H9 (cell line): ENCODE results near the gene SPOCK3. TPM values are rescaled to one million over a fixed set of nuclear protein-coding genes. Genes with fewer than 3 reads are reported as not detected.

Experiments used
- DNase-seq: peaks from one replicate; pipeline ENCODE4 v3.0.0-alpha.2; 2017
- H2AFZ ChIP-seq: one replicate; pipeline ENCODE4 v1.6.1; 2013; ENCODE audit warnings: mild to moderate bottlenecking, low read length, control low read depth, moderate library complexity
- H2AK5ac ChIP-seq: 2 replicates; pipeline ENCODE4 v1.6.1; 2013; ENCODE audit warnings: low read length, control low read depth, mixed read lengths; ENCODE audit not compliant: insufficient read length
- H2BK120ac ChIP-seq: one replicate; pipeline ENCODE4 v1.6.1; 2013; ENCODE audit warnings: low read depth, mild to moderate bottlenecking, low read length, control low read depth, inconsistent platforms; ENCODE audit not compliant: poor library complexity, severe bottlenecking
- H2BK12ac ChIP-seq: 2 replicates; pipeline ENCODE4 v1.6.1; 2013; ENCODE audit warnings: low read length, control low read depth, mixed read lengths, low read depth; ENCODE audit not compliant: insufficient read length
- H2BK15ac ChIP-seq: 2 replicates; pipeline ENCODE4 v1.6.1; 2013; ENCODE audit warnings: low read depth, low read length, control low read depth
- H2BK20ac ChIP-seq: one replicate; pipeline ENCODE4 v1.6.1; 2013; ENCODE audit warnings: low read depth, mild to moderate bottlenecking, low read length, control low read depth, inconsistent platforms; ENCODE audit not compliant: poor library complexity, severe bottlenecking
- H2BK5ac ChIP-seq: 2 replicates; pipeline ENCODE4 v1.6.1; 2013; ENCODE audit warnings: low read length, control low read depth, mixed read lengths; ENCODE audit not compliant: insufficient read length
- H3K14ac ChIP-seq: 2 replicates; pipeline ENCODE4 v1.6.1; 2013; ENCODE audit warnings: low read length, control low read depth; ENCODE audit not compliant: insufficient read depth
- H3K18ac ChIP-seq: 2 replicates; pipeline ENCODE4 v1.6.1; 2013; ENCODE audit warnings: low read depth, mild to moderate bottlenecking, mixed read lengths, low read length, control low read depth; ENCODE audit not compliant: insufficient read length
- H3K23ac ChIP-seq: 2 replicates; pipeline ENCODE4 v1.6.1; 2013; ENCODE audit warnings: low read length, control low read depth, mixed read lengths, low read depth; ENCODE audit not compliant: insufficient read length
- H3K23me2 ChIP-seq: 2 replicates; pipeline ENCODE4 v1.6.1; 2013; ENCODE audit warnings: low read depth, mild to moderate bottlenecking, mixed read lengths, low read length, control low read depth; ENCODE audit not compliant: insufficient read length, poor library complexity, severe bottlenecking
- H3K27ac ChIP-seq: 2 replicates; pipeline ENCODE4 v1.5.1; 2013; ENCODE audit warnings: low read length, control low read depth, mixed read lengths, low read depth; ENCODE audit not compliant: insufficient read length
- H3K27me3 ChIP-seq: 2 replicates; pipeline ENCODE4 v1.6.1; 2013; ENCODE audit warnings: low read length, control low read depth, inconsistent platforms; ENCODE audit not compliant: insufficient read depth
- H3K4ac ChIP-seq: 2 replicates; pipeline ENCODE4 v1.6.1; 2013; ENCODE audit warnings: low read depth, mild to moderate bottlenecking, control low read depth, inconsistent platforms, low read length, moderate library complexity
- H3K4me1 ChIP-seq: 2 replicates; pipeline ENCODE4 v1.6.1; 2013; ENCODE audit warnings: low read length, control low read depth, inconsistent platforms; ENCODE audit not compliant: insufficient read depth
- H3K4me2 ChIP-seq: 2 replicates; pipeline ENCODE4 v1.6.1; 2013; ENCODE audit warnings: low read length, control low read depth, mixed read lengths; ENCODE audit not compliant: insufficient read length, insufficient read depth
- H3K56ac ChIP-seq: 2 replicates; pipeline ENCODE4 v1.6.1; 2013; ENCODE audit warnings: low read depth, mild to moderate bottlenecking, mixed read lengths, low read length, control low read depth; ENCODE audit not compliant: insufficient read length
- H3K79me1 ChIP-seq: 2 replicates; pipeline ENCODE4 v1.6.1; 2013; ENCODE audit warnings: low read depth, mild to moderate bottlenecking, moderate library complexity, low read length, control low read depth, inconsistent platforms; ENCODE audit not compliant: insufficient read depth, poor library complexity, severe bottlenecking
- H3K79me2 ChIP-seq: 2 replicates; pipeline ENCODE4 v1.6.1; 2013; ENCODE audit warnings: low read length, control low read depth, inconsistent platforms; ENCODE audit not compliant: insufficient read depth
- H3K9ac ChIP-seq: 2 replicates; pipeline ENCODE4 v1.6.1; 2013; ENCODE audit warnings: low read length, control low read depth, mixed read lengths; ENCODE audit not compliant: insufficient read length; ENCODE audit errors: extremely low read depth
- H3K9me3 ChIP-seq: one replicate; pipeline ENCODE4 v1.6.1; 2013; ENCODE audit warnings: low read depth, low read length, inconsistent platforms; ENCODE audit not compliant: control insufficient read depth
- H3T11ph ChIP-seq: one replicate; pipeline ENCODE4 v1.6.1; 2013; ENCODE audit warnings: mild to moderate bottlenecking, low read length, control low read depth, inconsistent platforms
- H4K20me1 ChIP-seq: one replicate; pipeline ENCODE4 v1.6.1; 2013; ENCODE audit not compliant: control insufficient read depth, insufficient read length, insufficient read depth
- H4K5ac ChIP-seq: 2 replicates; pipeline ENCODE4 v1.6.1; 2013; ENCODE audit warnings: low read depth, mild to moderate bottlenecking, mixed read lengths, low read length, control low read depth; ENCODE audit not compliant: insufficient read length
- H4K8ac ChIP-seq: replicated peaks from 2 replicates; pipeline ENCODE4 v1.6.1; 2013; ENCODE audit warnings: low read length, control low read depth, mixed read lengths, low read depth; ENCODE audit not compliant: insufficient read length
- H4K91ac ChIP-seq: 2 replicates; pipeline ENCODE4 v1.6.1; 2013; ENCODE audit warnings: low read depth, mild to moderate bottlenecking, moderate library complexity, mixed read lengths, low read length, control low read depth; ENCODE audit not compliant: insufficient read length
- H3K27ac Mint-ChIP-seq, 3 experiments: 2 replicates in 2 of 3; 3 replicates in 1 of 3; pipeline ENCODE4 v1.8.0; 2020 to 2021; ENCODE audit warnings: mixed read lengths in 3 of 3, mild to moderate bottlenecking in 1 of 3, moderate library complexity in 1 of 3
- H3K27me3 Mint-ChIP-seq: 2 replicates; pipeline ENCODE4 v1.8.0; 2021; ENCODE audit warnings: low read depth, mild to moderate bottlenecking, moderate library complexity, mixed read lengths
- H3K36me3 Mint-ChIP-seq, 3 experiments: 2 replicates in 2 of 3; 3 replicates in 1 of 3; pipeline ENCODE4 v1.8.0; 2020 to 2021; ENCODE audit warnings: low read depth in 3 of 3, mixed read lengths in 3 of 3; ENCODE audit not compliant: insufficient read depth in 1 of 3
- H3K4me1 Mint-ChIP-seq, 2 experiments: 2 replicates each; pipeline ENCODE4 v1.8.0; 2020; ENCODE audit warnings: mixed read lengths in 2 of 2
- H3K4me3 Mint-ChIP-seq, 2 experiments: 2 replicates in 1 of 2; 3 replicates in 1 of 2; pipeline ENCODE4 v1.8.0; 2020 to 2021; ENCODE audit warnings: mild to moderate bottlenecking in 2 of 2, mixed read lengths in 2 of 2, moderate library complexity in 1 of 2
- H3K9me3 Mint-ChIP-seq, 2 experiments: 2 replicates in 1 of 2; 3 replicates in 1 of 2; pipeline ENCODE4 v1.8.0; 2020; ENCODE audit warnings: mild to moderate bottlenecking in 2 of 2, mixed read lengths in 2 of 2, moderate library complexity in 1 of 2
- WGBS: extraction: QIAGEN DNeasy Blood & Tissue Kit; methylation state at CpG from one replicate; pipeline ENCODE4 v1.1.7; 2013; ENCODE audit warnings: missing lambda C conversion rate, low lambda C conversion rate, mixed read lengths; ENCODE audit not compliant: insufficient read length; ENCODE audit errors: extremely low coverage; 5-methylcytosine and 5-hydroxymethylcytosine counted together
- total RNA-seq: library from RNA; stranded (reverse); gene quantifications from 2 replicates; pipeline ENCODE4 v1.2.1, GENCODE V29; 2021
- TF ChIP-seq, protein P1 (sequence below): fragments of 200-600 bp; sonication (generic); conservative IDR thresholded peaks from 3 replicates; pipeline ENCODE4 v1.8.0; 2021; ENCODE audit warnings: antibody characterized with exemption, mild to moderate bottlenecking

Gene SPOCK3
- total RNA-seq, 1 experiment from 2014 or later, result 0.28 TPM

DNA sequence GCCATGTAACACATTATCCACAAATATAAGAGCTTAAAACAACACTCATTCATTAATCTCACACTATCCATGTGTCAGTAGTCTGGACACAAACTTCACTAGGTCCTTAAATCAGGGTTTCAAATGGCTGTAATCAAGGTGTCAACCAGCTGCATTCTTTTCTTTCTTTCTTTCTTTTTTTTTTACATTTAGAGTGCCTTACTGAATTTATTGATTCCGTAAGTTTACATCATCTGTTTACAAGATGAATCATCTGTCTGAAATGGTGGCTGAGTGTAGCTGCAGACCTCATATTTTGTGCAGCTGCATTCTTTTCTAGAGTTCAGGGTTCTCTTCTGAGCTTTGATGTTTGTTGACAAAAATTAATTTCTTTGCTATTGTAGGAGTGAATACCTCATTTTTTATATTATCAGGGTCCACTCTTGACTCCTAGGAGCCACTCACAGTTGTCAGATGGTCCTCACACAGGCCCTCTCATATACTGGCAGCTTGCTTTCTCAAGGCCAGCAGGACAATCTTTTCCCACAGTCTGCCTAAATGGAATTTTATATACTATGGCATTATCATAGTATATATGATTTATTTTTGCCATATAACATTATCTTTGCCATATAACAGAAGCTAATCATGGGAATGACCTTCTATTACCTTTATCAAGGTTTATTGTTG, 37.8 kb downstream of the SPOCK3 start:
- no peak overlapping the region for H3K4ac ChIP-seq
- H3K27ac ChIP-seq, result no peak overlapping the region
- H3K4me2 ChIP-seq, result no peak overlapping the region
- H3K27me3 ChIP-seq, result no peaks in the 10 kb centered on the region
- H2BK5ac ChIP-seq, result no peak overlapping the region
- H3K23ac ChIP-seq, result no peak overlapping the region
- no peak for DNase-seq
- H3K27ac Mint-ChIP-seq, result no peak overlapping the region
- no peak overlapping the region for H2BK120ac ChIP-seq
- no peak overlapping the region for H3K9ac ChIP-seq
- H3K79me2 ChIP-seq, result no peaks in the 10 kb centered on the region
- H3K27me3 Mint-ChIP-seq, result no peaks in the 10 kb centered on the region
- WGBS, result no CpG with 5 or more reads among the region's 1 CpG
- no peaks in the 10 kb centered on the region for H3K4me1 ChIP-seq
- H3K9me3 Mint-ChIP-seq, result no peaks in the 10 kb centered on the region
- no peaks in the 10 kb centered on the region for H4K20me1 ChIP-seq
- H2BK12ac ChIP-seq, result no peak overlapping the region
- no peak overlapping the region for H4K5ac ChIP-seq
- H3T11ph ChIP-seq, result no peak overlapping the region
- H3K14ac ChIP-seq, result no peak overlapping the region
- no peaks in the 10 kb centered on the region for H3K36me3 Mint-ChIP-seq
- H3K23me2 ChIP-seq, result no peaks in the 10 kb centered on the region
- H3K79me1 ChIP-seq, result no peaks in the 10 kb centered on the region
- no peak overlapping the region for H4K91ac ChIP-seq
- TF ChIP-seq, protein P1, sequence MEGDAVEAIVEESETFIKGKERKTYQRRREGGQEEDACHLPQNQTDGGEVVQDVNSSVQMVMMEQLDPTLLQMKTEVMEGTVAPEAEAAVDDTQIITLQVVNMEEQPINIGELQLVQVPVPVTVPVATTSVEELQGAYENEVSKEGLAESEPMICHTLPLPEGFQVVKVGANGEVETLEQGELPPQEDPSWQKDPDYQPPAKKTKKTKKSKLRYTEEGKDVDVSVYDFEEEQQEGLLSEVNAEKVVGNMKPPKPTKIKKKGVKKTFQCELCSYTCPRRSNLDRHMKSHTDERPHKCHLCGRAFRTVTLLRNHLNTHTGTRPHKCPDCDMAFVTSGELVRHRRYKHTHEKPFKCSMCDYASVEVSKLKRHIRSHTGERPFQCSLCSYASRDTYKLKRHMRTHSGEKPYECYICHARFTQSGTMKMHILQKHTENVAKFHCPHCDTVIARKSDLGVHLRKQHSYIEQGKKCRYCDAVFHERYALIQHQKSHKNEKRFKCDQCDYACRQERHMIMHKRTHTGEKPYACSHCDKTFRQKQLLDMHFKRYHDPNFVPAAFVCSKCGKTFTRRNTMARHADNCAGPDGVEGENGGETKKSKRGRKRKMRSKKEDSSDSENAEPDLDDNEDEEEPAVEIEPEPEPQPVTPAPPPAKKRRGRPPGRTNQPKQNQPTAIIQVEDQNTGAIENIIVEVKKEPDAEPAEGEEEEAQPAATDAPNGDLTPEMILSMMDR, result no peak
- H2BK15ac ChIP-seq, result no peak overlapping the region
- no peak overlapping the region for H3K4me3 Mint-ChIP-seq
- no peak overlapping the region for H2AFZ ChIP-seq
- H3K18ac ChIP-seq, result no peak overlapping the region
- H3K9me3 ChIP-seq, result no peaks in the 10 kb centered on the region
- no peak overlapping the region for H2AK5ac ChIP-seq
- H4K8ac ChIP-seq, result no peak overlapping the region
- no peak overlapping the region for H3K56ac ChIP-seq
- H3K4me1 Mint-ChIP-seq, result no peaks in the 10 kb centered on the region
- H2BK20ac ChIP-seq, result no peak overlapping the region
